GM12892 (cell line): ENCODE results near the gene GADD45G.

Experiments used
- POLR2A ChIP-seq: IDR thresholded peaks from 2 replicates; pipeline ENCODE4 v1.6.1; 2011; ENCODE audit warnings: low read depth, low read length, control low read depth
- POLR2AphosphoS5 ChIP-seq: IDR thresholded peaks from 2 replicates; pipeline ENCODE4 v1.6.1; 2011; ENCODE audit warnings: low read depth, low read length, control low read depth

DNA sequence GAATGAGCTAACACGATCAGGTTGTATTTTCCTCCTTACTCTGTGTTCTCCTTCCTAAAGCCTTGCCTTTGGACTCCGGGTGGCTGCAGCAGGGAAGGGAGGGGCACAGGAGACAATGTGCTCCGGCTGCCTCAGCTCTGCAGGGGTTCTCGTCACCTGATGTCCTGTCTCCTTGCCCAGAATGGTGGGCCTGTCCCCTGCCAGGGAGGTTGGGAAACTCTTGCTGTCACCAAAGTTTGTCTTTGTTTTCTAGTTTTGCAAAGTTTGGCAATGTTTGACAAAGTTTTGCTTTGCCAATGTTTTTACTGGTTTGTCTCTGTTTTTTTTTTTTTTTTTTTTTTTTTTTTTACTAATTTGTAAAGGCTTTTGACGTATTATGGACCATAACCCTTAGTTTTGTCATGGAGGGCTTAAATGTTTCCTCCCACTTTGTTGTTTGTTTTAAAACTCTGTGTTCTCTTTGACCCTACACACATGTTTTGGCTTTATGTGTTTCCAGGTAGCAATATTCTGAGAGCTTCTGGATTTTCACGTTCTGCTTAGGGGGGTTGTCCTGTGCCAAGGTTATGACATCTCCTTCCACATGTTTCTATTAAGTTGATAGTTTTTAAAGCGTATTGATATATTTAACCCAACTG is 49.3 kb downstream of the GADD45G start:
- TF ChIP-seq POLR2A (no peak), POLR2AphosphoS5 (no peak)
